HG03196 (cell line): ENCODE measurements around the gene MAP3K13.
A peak's percentile ranks its signal among the peaks of the same experiment; 100 is the strongest.
"Not testable (repeated sequence)": the region's sequence is repeated elsewhere in the genome, so short reads cannot be mapped to it uniquely, and the experiment has no call there.

Experiments
- ATAC-seq: cut with Tn5 transposase; IDR thresholded peaks from one replicate; pipeline ENCODE4 v1.9.1; 2021; ENCODE audit not compliant: unreplicated experiment

Gene MAP3K13

GRCh38 chr3:185393055-185393454, 30.1 kb downstream of the MAP3K13 start:
- ATAC-seq, result no peak

- ATAC-seq, result no peak
These were observed 34.7 kb downstream of the MAP3K13 start for GRCh38 chr3:185397676-185398075.

- ATAC-seq, result no peak
These were observed 37.1 kb downstream of the MAP3K13 start for GRCh38 chr3:185399737-185400667.

- ATAC-seq, result no peak
These were observed 37.9 kb downstream of the MAP3K13 start for GRCh38 chr3:185400866-185401265.

GRCh38 chr3:185401319-185401955, 38.5 kb downstream of the MAP3K13 start:
- ATAC-seq, result no peak

- ATAC-seq, result no peak
These were observed 39.6 kb downstream of the MAP3K13 start for GRCh38 chr3:185402561-185402960.

- no peak for ATAC-seq
These were observed 40.1 kb downstream of the MAP3K13 start for GRCh38 chr3:185403002-185403401.

GRCh38 chr3:185405243-185405642, 42.3 kb downstream of the MAP3K13 start:
- no peak for ATAC-seq

GRCh38 chr3:185405664-185406063, 42.7 kb downstream of the MAP3K13 start:
- no peak for ATAC-seq

- no peak for ATAC-seq
These were observed 43.2 kb downstream of the MAP3K13 start for GRCh38 chr3:185406121-185406620.

- ATAC-seq, result no peak
These were observed 47.0 kb downstream of the MAP3K13 start for GRCh38 chr3:185409957-185410356.

- ATAC-seq, result no peak
These were observed 48.2 kb downstream of the MAP3K13 start for GRCh38 chr3:185411133-185411532.

GRCh38 chr3:185416513-185416912, 53.6 kb downstream of the MAP3K13 start:
- ATAC-seq, result no peak

GRCh38 chr3:185418561-185418977, 55.6 kb downstream of the MAP3K13 start:
- not testable (repeated sequence) for ATAC-seq

- ATAC-seq, result no peak
These were observed 57.8 kb downstream of the MAP3K13 start for GRCh38 chr3:185420762-185421161.

- no peak for ATAC-seq
These were observed 58.8 kb downstream of the MAP3K13 start for GRCh38 chr3:185421577-185422232.

- ATAC-seq, result no peak
These were observed 59.7 kb downstream of the MAP3K13 start for GRCh38 chr3:185422677-185423076.

GRCh38 chr3:185423178-185423577, 60.2 kb downstream of the MAP3K13 start:
- ATAC-seq, result peak; percentile 69

- ATAC-seq, result no peak
These were observed 61.5 kb downstream of the MAP3K13 start for GRCh38 chr3:185424435-185424834.

- ATAC-seq, result no peak
These were observed 67.4 kb downstream of the MAP3K13 start for GRCh38 chr3:185430375-185430774.

- ATAC-seq, result no peak
These were observed 77.0 kb downstream of the MAP3K13 start for GRCh38 chr3:185439745-185440466.
